GM18502 (cell line): Measurements from ENCODE around the gene C2CD3.
"Not testable (repeated sequence)": the region's sequence is repeated elsewhere in the genome, so short reads cannot be mapped to it uniquely, and the experiment has no call there.

Source experiments
- ATAC-seq: cut with Tn5 transposase; IDR thresholded peaks from one replicate; pipeline ENCODE4 v1.9.1; 2021; ENCODE audit warnings: mild to moderate bottlenecking; ENCODE audit not compliant: unreplicated experiment, poor library complexity

C2CD3 gene

GRCh38 chr11:74168838-74169237 is 2.0 kb downstream of the C2CD3 start:
- no peak for ATAC-seq

GRCh38 chr11:74162681-74163467 is 7.9 kb downstream of the C2CD3 start:
- ATAC-seq, result no peak

GRCh38 chr11:74159642-74160041 is 11.2 kb downstream of the C2CD3 start:
- ATAC-seq, result no peak

- ATAC-seq, result no peak
Observed at GRCh38 chr11:74157169-74157568, 13.6 kb downstream of the C2CD3 start.

GRCh38 chr11:74154620-74155281 is 16.1 kb downstream of the C2CD3 start:
- no peak for ATAC-seq

GRCh38 chr11:74153224-74153623 is 17.6 kb downstream of the C2CD3 start:
- no peak for ATAC-seq

- no peak for ATAC-seq
Observed at GRCh38 chr11:74147199-74147929, 23.4 kb downstream of the C2CD3 start.

- no peak for ATAC-seq
Observed at GRCh38 chr11:74144592-74144991, 26.2 kb downstream of the C2CD3 start.

GRCh38 chr11:74142624-74143023 is 28.2 kb downstream of the C2CD3 start:
- no peak for ATAC-seq

- no peak for ATAC-seq
Observed at GRCh38 chr11:74141908-74142307, 28.9 kb downstream of the C2CD3 start.

- no peak for ATAC-seq
Observed at GRCh38 chr11:74141241-74141695, 29.5 kb downstream of the C2CD3 start.

GRCh38 chr11:74139919-74140431 is 30.8 kb downstream of the C2CD3 start:
- ATAC-seq, result not testable (repeated sequence)

- ATAC-seq, result no peak
Observed at GRCh38 chr11:74139151-74139918, 31.5 kb downstream of the C2CD3 start.

GRCh38 chr11:74138572-74138971 is 32.2 kb downstream of the C2CD3 start:
- ATAC-seq, result no peak

- ATAC-seq, result no peak
Observed at GRCh38 chr11:74138021-74138420, 32.8 kb downstream of the C2CD3 start.

GRCh38 chr11:74135127-74135840 is 35.5 kb downstream of the C2CD3 start:
- ATAC-seq, result no peak

GRCh38 chr11:74134661-74135060 is 36.1 kb downstream of the C2CD3 start:
- no peak for ATAC-seq

- ATAC-seq, result no peak
Observed at GRCh38 chr11:74133436-74133835, 37.4 kb downstream of the C2CD3 start.

GRCh38 chr11:74132833-74133232 is 38.0 kb downstream of the C2CD3 start:
- ATAC-seq, result no peak
